HEK293 (cell line): Measurements from ENCODE around the gene LTO1.

ENCODE experiments used
- AEBP2 ChIP-seq: fragments of 450-650 bp; formaldehyde crosslinking; IDR thresholded peaks from 2 replicates; pipeline ENCODE4 v1.5.1; 2016; ENCODE audit warnings: missing biosample characterization, missing genetic modification characterization, borderline replicate concordance
- BCL11B ChIP-seq: fragments of 450-650 bp; formaldehyde crosslinking; IDR thresholded peaks from 2 replicates; pipeline ENCODE4 v1.5.1; 2016; ENCODE audit warnings: low read depth, missing biosample characterization, missing genetic modification characterization
- GLIS1 ChIP-seq: fragments of 450-650 bp; formaldehyde crosslinking; IDR thresholded peaks from 2 replicates; pipeline ENCODE4 v1.5.1; 2016; ENCODE audit warnings: missing biosample characterization, missing genetic modification characterization
- GLIS2 ChIP-seq: fragments of 450-650 bp; formaldehyde crosslinking; IDR thresholded peaks from 2 replicates; pipeline ENCODE4 v1.5.1; 2016; ENCODE audit warnings: missing biosample characterization, missing genetic modification characterization
- IKZF3 ChIP-seq: fragments of 450-650 bp; IDR thresholded peaks from 2 replicates; pipeline ENCODE4 v1.5.0; 2018; ENCODE audit warnings: missing biosample characterization, mild to moderate bottlenecking, missing genetic modification characterization, moderate library complexity
- WT1 ChIP-seq: fragments of 450-650 bp; formaldehyde crosslinking; IDR thresholded peaks from 2 replicates; pipeline ENCODE4 v1.5.1; 2016; ENCODE audit warnings: missing biosample characterization, missing genetic modification characterization
- ZBTB11 ChIP-seq: fragments of 450-650 bp; formaldehyde crosslinking; conservative IDR thresholded peaks from 2 replicates; pipeline ENCODE4 v1.5.1; 2016; ENCODE audit warnings: low read depth, missing biosample characterization, missing genetic modification characterization
- ZFP3 ChIP-seq: fragments of 450-650 bp; formaldehyde crosslinking; IDR thresholded peaks from 2 replicates; pipeline ENCODE4 v1.5.1; 2016; ENCODE audit warnings: low read depth, missing biosample characterization, missing genetic modification characterization
- ZFP37 ChIP-seq: fragments of 450-650 bp; formaldehyde crosslinking; IDR thresholded peaks from 2 replicates; pipeline ENCODE4 v1.5.1; 2016; ENCODE audit warnings: missing biosample characterization, missing genetic modification characterization
- ZIC2 ChIP-seq: fragments of 450-650 bp; formaldehyde crosslinking; IDR thresholded peaks from 2 replicates; pipeline ENCODE4 v1.5.1; 2016; ENCODE audit warnings: missing biosample characterization, missing genetic modification characterization
- ZNF112 ChIP-seq: fragments of 450-650 bp; formaldehyde crosslinking; IDR thresholded peaks from 2 replicates; pipeline ENCODE4 v1.5.0; 2017; ENCODE audit warnings: missing biosample characterization, missing genetic modification characterization
- ZNF138 ChIP-seq: fragments of 450-650 bp; formaldehyde crosslinking; IDR thresholded peaks from 2 replicates; pipeline ENCODE4 v1.5.1; 2016; ENCODE audit warnings: missing biosample characterization, missing genetic modification characterization, borderline replicate concordance
- ZNF146 ChIP-seq: fragments of 450-650 bp; formaldehyde crosslinking; IDR thresholded peaks from 2 replicates; pipeline ENCODE4 v1.5.1; 2016; ENCODE audit warnings: missing biosample characterization, missing genetic modification characterization
- ZNF148 ChIP-seq: fragments of 450-650 bp; formaldehyde crosslinking; IDR thresholded peaks from 2 replicates; pipeline ENCODE4 v1.5.0; 2017; ENCODE audit warnings: missing biosample characterization, missing genetic modification characterization, borderline replicate concordance
- ZNF175 ChIP-seq: fragments of 450-650 bp; formaldehyde crosslinking; IDR thresholded peaks from 2 replicates; pipeline ENCODE4 v1.5.1; 2016; ENCODE audit warnings: missing biosample characterization, missing genetic modification characterization
- ZNF2 ChIP-seq: fragments of 450-650 bp; formaldehyde crosslinking; IDR thresholded peaks from 2 replicates; pipeline ENCODE4 v1.5.1; 2016; ENCODE audit warnings: missing biosample characterization, missing genetic modification characterization
- ZNF280D ChIP-seq: fragments of 450-650 bp; formaldehyde crosslinking; IDR thresholded peaks from 2 replicates; pipeline ENCODE4 v1.5.1; 2016; ENCODE audit warnings: missing biosample characterization, missing genetic modification characterization
- ZNF391 ChIP-seq: fragments of 450-650 bp; formaldehyde crosslinking; IDR thresholded peaks from 2 replicates; pipeline ENCODE4 v1.5.1; 2016; ENCODE audit warnings: low read depth, missing biosample characterization, missing genetic modification characterization, borderline replicate concordance
- ZNF521 ChIP-seq: fragments of 450-650 bp; formaldehyde crosslinking; IDR thresholded peaks from 2 replicates; pipeline ENCODE4 v1.5.1; 2017; ENCODE audit warnings: missing biosample characterization, mild to moderate bottlenecking, missing genetic modification characterization
- ZNF549 ChIP-seq: fragments of 450-650 bp; IDR thresholded peaks from 2 replicates; pipeline ENCODE4 v1.5.1; 2018; ENCODE audit warnings: missing biosample characterization, missing genetic modification characterization, mild to moderate bottlenecking, inconsistent platforms, moderate library complexity
- ZNF610 ChIP-seq: fragments of 450-650 bp; formaldehyde crosslinking; IDR thresholded peaks from 2 replicates; pipeline ENCODE4 v1.5.1; 2016; ENCODE audit warnings: missing biosample characterization, missing genetic modification characterization, borderline replicate concordance
- TF ChIP-seq, protein P1 (sequence below): fragments of 450-650 bp; formaldehyde crosslinking; IDR thresholded peaks from 2 replicates; pipeline ENCODE4 v1.5.1; 2016; ENCODE audit warnings: missing biosample characterization, missing genetic modification characterization
- TF ChIP-seq, protein P2 (sequence below): fragments of 450-650 bp; formaldehyde crosslinking; IDR thresholded peaks from 2 replicates; pipeline ENCODE4 v1.5.1; 2016; ENCODE audit warnings: missing biosample characterization, missing genetic modification characterization
- TF ChIP-seq, protein P3 (sequence below): fragments of 450-650 bp; formaldehyde crosslinking; IDR thresholded peaks from 2 replicates; pipeline ENCODE4 v1.5.1; 2016; ENCODE audit warnings: missing biosample characterization, missing genetic modification characterization

The LTO1 gene

GRCh38 chr11:69674886-69675714 is at the start of gene LTO1 (continued):
- TF ChIP-seq, protein P1, sequence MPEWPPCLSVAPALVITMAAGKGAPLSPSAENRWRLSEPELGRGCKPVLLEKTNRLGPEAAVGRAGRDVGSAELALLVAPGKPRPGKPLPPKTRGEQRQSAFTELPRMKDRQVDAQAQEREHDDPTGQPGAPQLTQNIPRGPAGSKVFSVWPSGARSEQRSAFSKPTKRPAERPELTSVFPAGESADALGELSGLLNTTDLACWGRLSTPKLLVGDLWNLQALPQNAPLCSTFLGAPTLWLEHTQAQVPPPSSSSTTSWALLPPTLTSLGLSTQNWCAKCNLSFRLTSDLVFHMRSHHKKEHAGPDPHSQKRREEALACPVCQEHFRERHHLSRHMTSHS (tag by site-specific recombination), result no peak
- no peak for TF ChIP-seq AEBP2 (tag by site-specific recombination)
- TF ChIP-seq GLIS1 (tag by site-specific recombination), result no peak; the same call in 1 of the 2 replicates
- TF ChIP-seq, protein P2, sequence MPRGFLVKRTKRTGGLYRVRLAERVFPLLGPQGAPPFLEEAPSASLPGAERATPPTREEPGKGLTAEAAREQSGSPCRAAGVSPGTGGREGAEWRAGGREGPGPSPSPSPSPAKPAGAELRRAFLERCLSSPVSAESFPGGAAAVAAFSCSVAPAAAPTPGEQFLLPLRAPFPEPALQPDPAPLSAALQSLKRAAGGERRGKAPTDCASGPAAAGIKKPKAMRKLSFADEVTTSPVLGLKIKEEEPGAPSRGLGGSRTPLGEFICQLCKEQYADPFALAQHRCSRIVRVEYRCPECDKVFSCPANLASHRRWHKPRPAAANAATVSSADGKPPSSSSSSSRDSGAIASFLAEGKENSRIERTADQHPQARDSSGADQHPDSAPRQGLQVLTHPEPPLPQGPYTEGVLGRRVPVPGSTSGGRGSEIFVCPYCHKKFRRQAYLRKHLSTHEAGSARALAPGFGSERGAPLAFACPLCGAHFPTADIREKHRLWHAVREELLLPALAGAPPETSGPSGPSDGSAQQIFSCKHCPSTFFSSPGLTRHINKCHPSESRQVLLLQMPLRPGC (tag by site-specific recombination), result no peak
- TF ChIP-seq ZBTB11, result peak; percentile 45; the same call in 1 of the 2 replicates
- TF ChIP-seq ZNF112 (tag by site-specific recombination), result no peak
- no peak for TF ChIP-seq ZNF549 (tag by site-specific recombination)
- no peak for TF ChIP-seq IKZF3 (tag by site-specific recombination)
- no peak for TF ChIP-seq BCL11B (tag by site-specific recombination)
- no peak for TF ChIP-seq ZNF148 (tag by site-specific recombination)
- no peak for TF ChIP-seq ZNF175 (tag by site-specific recombination)
- TF ChIP-seq ZNF391 (tag by site-specific recombination), result no peak
- TF ChIP-seq ZFP3 (tag by site-specific recombination), result no peak
- TF ChIP-seq ZNF146 (tag by site-specific recombination), result peak; percentile 5; the same call in 1 of the 2 replicates
- no peak for TF ChIP-seq ZNF138 (tag by site-specific recombination)
- 0 out of 2 replicates have a peak, but pooled peaks have one; percentile 67 for TF ChIP-seq ZFP37 (tag by site-specific recombination)
- no peak for TF ChIP-seq ZNF280D (tag by site-specific recombination)
- TF ChIP-seq ZIC2 (tag by site-specific recombination), result no peak; the same call in 1 of the 2 replicates
- TF ChIP-seq, protein P3, sequence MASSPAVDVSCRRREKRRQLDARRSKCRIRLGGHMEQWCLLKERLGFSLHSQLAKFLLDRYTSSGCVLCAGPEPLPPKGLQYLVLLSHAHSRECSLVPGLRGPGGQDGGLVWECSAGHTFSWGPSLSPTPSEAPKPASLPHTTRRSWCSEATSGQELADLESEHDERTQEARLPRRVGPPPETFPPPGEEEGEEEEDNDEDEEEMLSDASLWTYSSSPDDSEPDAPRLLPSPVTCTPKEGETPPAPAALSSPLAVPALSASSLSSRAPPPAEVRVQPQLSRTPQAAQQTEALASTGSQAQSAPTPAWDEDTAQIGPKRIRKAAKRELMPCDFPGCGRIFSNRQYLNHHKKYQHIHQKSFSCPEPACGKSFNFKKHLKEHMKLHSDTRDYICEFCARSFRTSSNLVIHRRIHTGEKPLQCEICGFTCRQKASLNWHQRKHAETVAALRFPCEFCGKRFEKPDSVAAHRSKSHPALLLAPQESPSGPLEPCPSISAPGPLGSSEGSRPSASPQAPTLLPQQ, result peak; percentile 49; the same call in 1 of the 2 replicates
- no peak for TF ChIP-seq GLIS2 (tag by site-specific recombination)
- TF ChIP-seq ZNF521 (tag by site-specific recombination), result no peak
- TF ChIP-seq ZNF2 (tag by site-specific recombination), result no peak
- TF ChIP-seq ZNF610, result peak; percentile 71
- TF ChIP-seq WT1 (tag by site-specific recombination), result 0 out of 2 replicates have a peak, but pooled peaks have one; percentile 12
